SK-N-SH (cell line): Measurements from ENCODE around the gene SCAMP5. TPM values are rescaled to one million over a fixed set of nuclear protein-coding genes. Genes with fewer than 3 reads are reported as not detected.

Experiments
- CTCF ChIA-PET: fragments of 300-600, 350-600 bp; formaldehyde crosslinking; extraction: SDS; loops from one replicate; lab custom pipeline; 2021; lab: Yijun Ruan, JAX
- POLR2A ChIA-PET: fragments of 350-600 bp; sonication (Branson Sonifier 250); formaldehyde crosslinking; extraction: SDS; loops from one replicate; lab custom pipeline; 2020; ENCODE audit warnings: antibody characterized with exemption, inconsistent platforms; lab: Yijun Ruan, JAX
- DNase-seq: peaks from one replicate; pipeline ENCODE4 v3.0.0; 2012
- H2AFZ ChIP-seq: fragments of 200-600 bp; sonication (generic); 2 replicates; pipeline ENCODE4 v1.8.1; 2016; ENCODE audit warnings: antibody characterized with exemption, mild to moderate bottlenecking, low read depth
- H3F3A ChIP-seq: fragments of 200-600 bp; sonication (generic); replicated peaks from 2 replicates; pipeline ENCODE3; 2016; ENCODE audit warnings: antibody characterized with exemption, mild to moderate bottlenecking; ENCODE audit not compliant: insufficient read depth
- H3K27ac ChIP-seq, 2 experiments: fragments of 200-500 bp in 1 of 2; fragments of 200-600 bp in 1 of 2; sonication (Bioruptor generic) in 1 of 2; sonication (generic), shearing (Covaris generic) in 1 of 2; 2 replicates each; pipeline versions ENCODE4 v1.5.1 to v1.6.1; 2014 to 2016; ENCODE audit warnings: low read depth in 2 of 2, inconsistent platforms in 1 of 2, low read length in 1 of 2, mild to moderate bottlenecking in 1 of 2, mixed read lengths in 1 of 2
- H3K27me3 ChIP-seq: fragments of 200-600 bp; sonication (generic), shearing (Covaris generic); 2 replicates; pipeline ENCODE4 v1.6.1; 2016; ENCODE audit warnings: mixed run types; ENCODE audit not compliant: insufficient read depth
- H3K36me3 ChIP-seq, 2 experiments: fragments of 200-500 bp in 1 of 2; fragments of 200-600 bp in 1 of 2; sonication (Bioruptor generic) in 1 of 2; sonication (generic) in 1 of 2; replicated peaks in 1 of 2; 2 replicates each; pipeline versions ENCODE3 to v1.5.1; 2014 to 2016; ENCODE audit warnings: low read length in 1 of 2, mild to moderate bottlenecking in 1 of 2; ENCODE audit not compliant: insufficient read depth in 2 of 2, control insufficient read depth in 1 of 2
- H3K4me1 ChIP-seq, 2 experiments: fragments of 200-500 bp in 1 of 2; fragments of 200-600 bp in 1 of 2; sonication (Bioruptor generic) in 1 of 2; sonication (generic), shearing (Covaris generic) in 1 of 2; 2 replicates each; pipeline versions ENCODE4 v1.5.1 to v1.6.1; 2014 to 2016; ENCODE audit warnings: low read depth in 1 of 2, low read length in 1 of 2, mixed run types in 1 of 2; ENCODE audit not compliant: insufficient read depth in 2 of 2, control insufficient read depth in 1 of 2
- H3K4me2 ChIP-seq: fragments of 200-600 bp; sonication (generic), shearing (Covaris generic); 2 replicates; pipeline ENCODE4 v1.6.1; 2017; ENCODE audit warnings: mixed run types
- H3K4me3 ChIP-seq, 2 experiments: fragments of 200-500 bp in 1 of 2; fragments of 200-600 bp in 1 of 2; sonication (Bioruptor generic) in 1 of 2; sonication (generic), shearing (Covaris generic) in 1 of 2; 2 replicates each; pipeline versions ENCODE4 v1.5.1 to v1.8.1; 2014 to 2016; ENCODE audit warnings: low read depth in 2 of 2, inconsistent platforms in 1 of 2, low read length in 1 of 2, mild to moderate bottlenecking in 1 of 2, mixed read lengths in 1 of 2, moderate library complexity in 1 of 2
- H3K79me2 ChIP-seq: fragments of 200-600 bp; sonication (generic); 2 replicates; pipeline ENCODE4 v1.8.1; 2017; ENCODE audit warnings: mild to moderate bottlenecking; ENCODE audit not compliant: insufficient read depth
- H3K9ac ChIP-seq: fragments of 200-600 bp; sonication (generic); 2 replicates; pipeline ENCODE4 v1.6.1; 2017; ENCODE audit warnings: mixed run types
- H3K9me2 ChIP-seq: fragments of 200-600 bp; sonication (generic); 2 replicates; pipeline ENCODE4 v1.6.1; 2017; ENCODE audit warnings: mixed run types
- H3K9me3 ChIP-seq: fragments of 200-600 bp; sonication (generic); 2 replicates; pipeline ENCODE4 v1.6.1; 2017; ENCODE audit warnings: mixed run types, mild to moderate bottlenecking, moderate library complexity
- H4K20me1 ChIP-seq: fragments of 200-600 bp; sonication (generic); 2 replicates; pipeline ENCODE4 v1.6.1; 2017; ENCODE audit warnings: mild to moderate bottlenecking, mixed run types; ENCODE audit not compliant: insufficient read depth
- CHD2 ChIP-seq: fragments of 150-350 bp; IDR thresholded peaks from 2 replicates; pipeline ENCODE4 v1.6.1; 2018; ENCODE audit warnings: low read length; ENCODE audit not compliant: partially characterized antibody
- EZH2phosphoT487 ChIP-seq: fragments of 200-600 bp; sonication (generic); IDR thresholded peaks from 2 replicates; pipeline ENCODE4 v1.6.1; 2017; ENCODE audit warnings: low read depth, mixed run types, mild to moderate bottlenecking, antibody characterized with exemption, moderate library complexity, borderline replicate concordance
- FOXJ3 ChIP-seq: sonication (generic); formaldehyde crosslinking; IDR thresholded peaks from 2 replicates; pipeline ENCODE4 v1.5.1; 2020; ENCODE audit warnings: mild to moderate bottlenecking, missing genetic modification reagents
- POLR2AphosphoS5 ChIP-seq: IDR thresholded peaks from 2 replicates; pipeline ENCODE4 v1.6.1; 2012; ENCODE audit warnings: low read depth, low read length
- RCOR1 ChIP-seq: fragments of 150-350 bp; IDR thresholded peaks from 2 replicates; pipeline ENCODE4 v1.6.1; 2017; ENCODE audit warnings: antibody characterized with exemption, low read length
- WGBS: methylation state at CpG from one replicate; pipeline ENCODE4 v1.1.6; 2017; ENCODE audit warnings: low lambda C conversion rate; 5-methylcytosine and 5-hydroxymethylcytosine counted together
- polyA plus RNA-seq, 3 experiments: library from polyadenylated mRNA; depleted of rRNA; stranded (reverse); fragments of >200 nt; gene quantifications; 2 replicates each; pipeline ENCODE4 v1.2.3, GENCODE V29; 2012

Gene SCAMP5
- polyA plus RNA-seq, 1 of the 3 experiments (the other 2 are of a cell fraction): 27.9 TPM

DNA sequence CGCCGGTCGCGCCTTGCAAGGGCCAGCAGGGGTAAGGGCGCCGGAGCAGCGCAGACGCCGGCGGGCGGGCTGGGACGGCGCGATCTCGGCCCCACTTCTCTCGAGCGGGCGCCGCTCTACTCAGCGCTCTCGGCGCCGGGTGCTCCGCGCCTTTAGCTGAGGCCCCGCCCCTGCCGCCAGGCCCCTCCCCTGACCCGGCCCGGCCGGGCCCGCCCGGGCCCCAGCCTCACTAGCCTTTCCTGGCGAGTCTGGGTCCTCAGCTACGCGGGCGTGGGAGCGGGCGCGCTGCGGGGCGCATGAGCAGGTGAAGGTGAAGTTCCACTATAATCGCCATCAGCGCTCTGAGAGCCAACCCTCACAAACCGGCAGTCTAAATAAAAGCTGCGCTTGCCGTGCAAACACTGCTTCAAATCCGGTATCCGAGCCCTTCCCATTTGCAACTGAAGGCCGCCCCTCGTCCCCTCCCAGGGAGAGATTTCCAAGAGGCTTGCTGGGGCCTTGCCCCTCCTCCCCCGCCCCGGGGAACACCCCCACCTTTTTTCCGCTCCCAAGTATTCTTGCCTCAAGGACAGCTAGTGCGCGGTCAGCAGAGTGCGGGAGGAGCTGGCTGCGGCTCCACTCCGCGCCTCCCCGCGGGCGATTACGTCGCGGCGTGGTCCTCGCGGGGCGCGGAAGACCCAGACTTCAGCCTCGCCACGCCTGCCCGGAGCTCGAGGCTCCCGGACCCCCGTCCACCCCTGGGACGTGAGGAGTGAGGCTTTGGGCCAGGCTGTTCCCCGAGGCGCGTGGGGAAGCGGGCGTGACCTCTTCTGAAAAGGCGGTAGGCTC, 38.5 kb upstream of the SCAMP5 start, which contains the start of gene RPP25:
Gene RPP25, minus strand, starts transcription at position 125 of the 828 bp plus-strand sequence. CDS start 189 bp downstream, outside the sequence.
- ChIA-PET CTCF (interaction anchor here (0.6 to 5.6 kb wide), 17 partner anchors 17 to 325 kb away, joined by 3 to 36 read pairs (median 4); partner anchors contain the start of genes COX5A, SCAMP5 and ULK3), POLR2A (interaction anchor here (0.7 to 5.5 kb wide), 12 partner anchors 15 to 345 kb away, joined by 3 to 47 read pairs (median 5); partner anchors contain the start of genes COX5A, PPCDC and SCAMP5)
- H3K79me2 ChIP-seq: no peaks in the 10 kb centered on the region
- peak within 1 kb of the TSS in 1 of 2 experiments; percentile 98; a peak in 2 of 4 replicates for H3K27ac ChIP-seq
- no peak for TF ChIP-seq EZH2phosphoT487
- TF ChIP-seq POLR2AphosphoS5: peak; percentile 31; the same call in 1 of the 2 replicates
- H4K20me1 ChIP-seq: no peaks in the 10 kb centered on the region
- peak within 1 kb of the TSS; percentile 90 for H3K4me2 ChIP-seq
- H2AFZ ChIP-seq: peak within 1 kb of the TSS; percentile 96
- H3K4me3 ChIP-seq: peak within 1 kb of the TSS; percentile 54 to 64
- no peaks in the 10 kb centered on the region for H3K36me3 ChIP-seq
- no peaks in the 10 kb centered on the region for H3K9me3 ChIP-seq
- no peaks in the 10 kb centered on the region for H3F3A ChIP-seq
- 0% methylated on average over 7 of the region's 83 CpGs for WGBS
- peak within 1 kb of the TSS; percentile 54; the same call in 1 of the 2 replicates for H3K9ac ChIP-seq
- H3K4me1 ChIP-seq: peaks cover 0 to 40% of the 10 kb centered on the region in 2 experiments; a peak in 1 of 4 replicates
- peak; percentile 92 for DNase-seq
- no peaks in the 10 kb centered on the region for H3K9me2 ChIP-seq
- no peaks in the 10 kb centered on the region; the same call in 1 of the 2 replicates for H3K27me3 ChIP-seq

DNA sequence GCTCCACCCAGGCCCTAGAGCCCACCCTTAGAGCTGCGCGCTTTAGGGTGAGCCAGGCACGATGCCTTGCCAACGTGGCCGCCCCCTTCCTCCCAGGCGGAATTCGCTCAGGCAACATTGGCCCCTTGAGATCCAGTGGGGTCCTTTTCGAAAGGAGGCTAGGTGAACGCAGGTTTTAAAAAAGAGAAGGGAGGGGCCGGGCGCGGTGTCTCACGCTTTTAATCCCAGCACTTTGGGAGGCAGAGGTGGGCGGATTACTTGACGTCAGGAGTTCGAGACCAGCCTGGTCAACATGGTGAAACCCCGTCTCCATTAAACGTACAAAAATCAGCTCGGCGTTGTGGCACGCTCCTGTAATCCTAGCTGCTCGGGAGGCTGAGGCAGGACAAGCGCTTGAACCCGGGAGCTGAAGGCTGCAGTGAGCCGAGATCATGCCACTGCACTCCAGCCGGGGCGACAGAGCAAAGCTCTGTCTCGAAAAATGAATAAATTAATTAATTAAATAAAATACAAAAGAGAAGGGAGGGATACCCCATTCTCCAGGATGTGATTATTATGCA, 37.8 kb upstream of the SCAMP5 start:
- no peaks in the 10 kb centered on the region for H3K36me3 ChIP-seq
- no peak for DNase-seq
- H3K4me3 ChIP-seq: peak overlapping the region; percentile 54 to 64
- TF ChIP-seq CHD2 (no peak), FOXJ3 (CRISPR knock-in tag) (no peak), RCOR1 (no peak)
- WGBS: 37% methylated on average over 28 of the region's 28 CpGs
- peak overlapping the region; percentile 96; the same call in 1 of the 2 replicates for H2AFZ ChIP-seq
- ChIA-PET CTCF (interaction anchor here (0.6 to 5.6 kb wide), 15 partner anchors 16 to 326 kb away, joined by 3 to 36 read pairs (median 4); partner anchors contain the start of genes COX5A, SCAMP5 and ULK3), POLR2A (interaction anchor here (0.7 to 5.5 kb wide), 10 partner anchors 14 to 346 kb away, joined by 3 to 47 read pairs (median 5); partner anchors contain the start of genes COX5A, PPCDC and SCAMP5)
- H3K4me1 ChIP-seq: peaks cover 0 to 42% of the 10 kb centered on the region in 2 experiments; a peak in 1 of 4 replicates
- no peaks in the 10 kb centered on the region; the same call in 1 of the 2 replicates for H3K27me3 ChIP-seq
- no peaks in the 10 kb centered on the region for H3K9me3 ChIP-seq
- H4K20me1 ChIP-seq: no peaks in the 10 kb centered on the region
- H3K27ac ChIP-seq: peak overlapping the region in 1 of 2 experiments; percentile 98; a peak in 1 of 4 replicates
- H3K4me2 ChIP-seq: peak overlapping the region; percentile 90
- H3K9me2 ChIP-seq: no peaks in the 10 kb centered on the region
- no peaks in the 10 kb centered on the region for H3K79me2 ChIP-seq
- no peaks in the 10 kb centered on the region for H3F3A ChIP-seq
- peak overlapping the region; percentile 54; the same call in 1 of the 2 replicates for H3K9ac ChIP-seq
